ENCODE data around the gene PDZRN4.

DNA sequence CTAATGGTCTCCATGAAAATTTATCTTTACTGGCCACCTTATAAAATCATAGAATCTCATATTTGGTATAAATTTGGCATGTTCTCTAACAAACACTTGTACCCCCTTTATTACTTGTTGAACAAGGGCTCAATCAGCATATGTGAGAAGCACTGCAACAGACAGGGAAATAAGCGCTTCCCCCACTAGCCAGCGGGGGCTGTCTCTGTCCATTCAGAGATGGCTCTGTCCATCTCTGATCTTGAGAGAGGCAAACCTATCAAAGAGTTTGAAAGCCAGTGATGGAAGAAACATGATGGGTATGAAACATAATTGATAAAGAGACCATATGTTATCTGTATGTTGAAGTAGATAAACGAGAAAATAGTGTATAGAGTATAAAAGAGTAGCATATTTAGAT, 326.8 kb downstream of the PDZRN4 start:
- TF ChIP-seq, protein P1, sequence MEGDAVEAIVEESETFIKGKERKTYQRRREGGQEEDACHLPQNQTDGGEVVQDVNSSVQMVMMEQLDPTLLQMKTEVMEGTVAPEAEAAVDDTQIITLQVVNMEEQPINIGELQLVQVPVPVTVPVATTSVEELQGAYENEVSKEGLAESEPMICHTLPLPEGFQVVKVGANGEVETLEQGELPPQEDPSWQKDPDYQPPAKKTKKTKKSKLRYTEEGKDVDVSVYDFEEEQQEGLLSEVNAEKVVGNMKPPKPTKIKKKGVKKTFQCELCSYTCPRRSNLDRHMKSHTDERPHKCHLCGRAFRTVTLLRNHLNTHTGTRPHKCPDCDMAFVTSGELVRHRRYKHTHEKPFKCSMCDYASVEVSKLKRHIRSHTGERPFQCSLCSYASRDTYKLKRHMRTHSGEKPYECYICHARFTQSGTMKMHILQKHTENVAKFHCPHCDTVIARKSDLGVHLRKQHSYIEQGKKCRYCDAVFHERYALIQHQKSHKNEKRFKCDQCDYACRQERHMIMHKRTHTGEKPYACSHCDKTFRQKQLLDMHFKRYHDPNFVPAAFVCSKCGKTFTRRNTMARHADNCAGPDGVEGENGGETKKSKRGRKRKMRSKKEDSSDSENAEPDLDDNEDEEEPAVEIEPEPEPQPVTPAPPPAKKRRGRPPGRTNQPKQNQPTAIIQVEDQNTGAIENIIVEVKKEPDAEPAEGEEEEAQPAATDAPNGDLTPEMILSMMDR (IDR thresholded peaks at IDR 0.05): no peak
- TF ChIP-seq POLR2A (IDR thresholded peaks at IDR 0.05): no peak
- no peak for TF ChIP-seq EP300 (IDR thresholded peaks at IDR 0.05)

All from tibial nerve (tissue), 4 donors.